IMR-90 (cell line): ENCODE results near the gene ASTN2. TPM values are rescaled to one million over a fixed set of nuclear protein-coding genes. Genes with fewer than 3 reads are reported as not detected.

Experiments
- ATAC-seq: fragments of 200-7000 bp; cut with Tn5 transposase; 2 replicates; pipeline ENCODE4 v1.9.1; 2020; ENCODE audit warnings: low read depth, mild to moderate bottlenecking, moderate library complexity
- BruUV-seq: library from RNA; stranded (reverse); fragments of 400-500 nt; replicated peaks from 2 replicates; lab custom pipeline; 2021; lab: Mats Ljungman, UMichigan
- CTCF ChIA-PET: fragments of 300-600 bp; formaldehyde crosslinking; extraction: SDS; loops from one replicate; lab custom pipeline; 2021; ENCODE audit warnings: antibody characterized with exemption; lab: Yijun Ruan, JAX
- POLR2A ChIA-PET: fragments of 300-600 bp; sonication (Branson Sonifier 250); formaldehyde crosslinking; loops from one replicate; lab custom pipeline; 2022; ENCODE audit warnings: antibody characterized with exemption; ENCODE audit not compliant: unreplicated experiment; lab: Charles Lee
- DNase-seq: peaks from one replicate; pipeline ENCODE4 v3.0.0; 2013
- H2AFZ ChIP-seq: replicated peaks from 2 replicates; pipeline ENCODE3; 2013; ENCODE audit warnings: low read length, mild to moderate bottlenecking; ENCODE audit not compliant: poor library complexity
- H2AK5ac ChIP-seq: 2 replicates; pipeline ENCODE4 v1.6.1; 2013; ENCODE audit warnings: low read depth, low read length, inconsistent platforms
- H2AK9ac ChIP-seq: replicated peaks from 2 replicates; pipeline ENCODE3; 2013; ENCODE audit warnings: mild to moderate bottlenecking, low read depth, low read length, moderate library complexity; ENCODE audit not compliant: poor library complexity
- H2BK120ac ChIP-seq: 2 replicates; pipeline ENCODE4 v1.6.1; 2013; ENCODE audit warnings: low read depth, low read length, inconsistent platforms
- H2BK15ac ChIP-seq: 3 replicates; pipeline ENCODE4 v1.6.1; 2013; ENCODE audit warnings: low read depth, low read length, inconsistent platforms
- H2BK20ac ChIP-seq: 2 replicates; pipeline ENCODE4 v1.6.1; 2013; ENCODE audit warnings: low read depth, mild to moderate bottlenecking, inconsistent platforms, low read length, moderate library complexity
- H2BK5ac ChIP-seq: 2 replicates; pipeline ENCODE4 v1.6.1; 2013; ENCODE audit warnings: mild to moderate bottlenecking, low read depth, low read length, inconsistent platforms; ENCODE audit not compliant: poor library complexity, severe bottlenecking
- H3K14ac ChIP-seq: replicated peaks from 2 replicates; pipeline ENCODE4 v1.6.1; 2013; ENCODE audit warnings: low read depth, low read length, inconsistent platforms
- H3K18ac ChIP-seq: 2 replicates; pipeline ENCODE4 v1.6.1; 2013; ENCODE audit warnings: low read depth, low read length, control low read depth
- H3K23ac ChIP-seq: 2 replicates; pipeline ENCODE4 v1.6.1; 2013; ENCODE audit warnings: low read depth, low read length, inconsistent platforms
- H3K27ac ChIP-seq: 2 replicates; pipeline ENCODE4 v1.5.1; 2013; ENCODE audit warnings: mild to moderate bottlenecking, control low read depth, low read length; ENCODE audit not compliant: insufficient read depth
- H3K27me3 ChIP-seq: 2 replicates; pipeline ENCODE4 v1.6.1; 2013; ENCODE audit warnings: low read length; ENCODE audit not compliant: control insufficient read depth, insufficient read depth
- H3K36me3 ChIP-seq: 2 replicates; pipeline ENCODE4 v1.6.1; 2013; ENCODE audit warnings: low read length, mixed read lengths; ENCODE audit not compliant: control insufficient read depth, insufficient read depth
- H3K4ac ChIP-seq: 2 replicates; pipeline ENCODE4 v1.6.1; 2013; ENCODE audit warnings: low read depth, low read length, inconsistent platforms
- H3K4me1 ChIP-seq: 2 replicates; pipeline ENCODE4 v1.6.1; 2013; ENCODE audit warnings: low read length, mixed read lengths; ENCODE audit not compliant: control insufficient read depth, insufficient read depth
- H3K4me2 ChIP-seq: 2 replicates; pipeline ENCODE4 v1.6.1; 2013; ENCODE audit warnings: low read depth, mild to moderate bottlenecking, control low read depth, low read length, moderate library complexity
- H3K4me3 ChIP-seq: 2 replicates; pipeline ENCODE4 v1.5.1; 2013; ENCODE audit warnings: low read depth, mild to moderate bottlenecking, control low read depth, low read length, moderate library complexity; ENCODE audit not compliant: insufficient read depth
- H3K56ac ChIP-seq: 2 replicates; pipeline ENCODE4 v1.6.1; 2013; ENCODE audit warnings: low read length, inconsistent platforms; ENCODE audit not compliant: insufficient read depth; ENCODE audit errors: extremely low read depth
- H3K79me1 ChIP-seq, 2 experiments: 2 replicates each; pipeline ENCODE4 v1.6.1; 2013; ENCODE audit warnings: low read length in 2 of 2, inconsistent platforms in 1 of 2, low read depth in 1 of 2
- H3K9ac ChIP-seq: 2 replicates; pipeline ENCODE4 v1.6.1; 2013; ENCODE audit warnings: low read depth, low read length, control low read depth
- H3K9me1 ChIP-seq: 2 replicates; pipeline ENCODE4 v1.6.1; 2013; ENCODE audit warnings: low read length, inconsistent platforms; ENCODE audit not compliant: insufficient read depth
- H3K9me3 ChIP-seq: 2 replicates; pipeline ENCODE4 v1.6.1; 2013; ENCODE audit warnings: low read length; ENCODE audit not compliant: control insufficient read depth, insufficient read depth
- H4K20me1 ChIP-seq: 2 replicates; pipeline ENCODE4 v1.6.1; 2013; ENCODE audit warnings: low read length, inconsistent platforms; ENCODE audit not compliant: insufficient read depth
- H4K5ac ChIP-seq: 2 replicates; pipeline ENCODE4 v1.6.1; 2013; ENCODE audit warnings: mild to moderate bottlenecking, low read depth, low read length, control low read depth
- H4K8ac ChIP-seq, 2 experiments: 2 replicates each; pipeline ENCODE4 v1.6.1; 2013; ENCODE audit warnings: low read depth in 2 of 2, low read length in 2 of 2, control low read depth in 1 of 2, inconsistent platforms in 1 of 2
- H4K91ac ChIP-seq: 2 replicates; pipeline ENCODE4 v1.6.1; 2013; ENCODE audit warnings: low read depth, low read length, inconsistent platforms; ENCODE audit not compliant: insufficient read depth
- CEBPB ChIP-seq: IDR thresholded peaks from 2 replicates; pipeline ENCODE4 v1.6.1; 2012; ENCODE audit warnings: low read depth, low read length, improper control_type of control experiment
- CHD1 ChIP-seq: IDR thresholded peaks from 2 replicates; pipeline ENCODE4 v1.6.1; 2012; ENCODE audit warnings: low read depth, low read length, improper control_type of control experiment
- CTCF ChIP-seq: conservative IDR thresholded peaks from 2 replicates; pipeline ENCODE4 v1.5.1; 2012; ENCODE audit warnings: mild to moderate bottlenecking, low read depth, low read length, improper control_type of control experiment
- FOS ChIP-seq: fragments of 150-350 bp; IDR thresholded peaks from 2 replicates; pipeline ENCODE4 v1.6.1; 2016; ENCODE audit warnings: low read depth, low read length
- MAFK ChIP-seq: IDR thresholded peaks from 2 replicates; pipeline ENCODE4 v1.6.1; 2012; ENCODE audit warnings: low read depth, low read length, improper control_type of control experiment
- MAZ ChIP-seq: IDR thresholded peaks from 2 replicates; pipeline ENCODE4 v1.6.1; 2012; ENCODE audit warnings: low read depth, mild to moderate bottlenecking, low read length, improper control_type of control experiment, moderate library complexity, borderline replicate concordance
- MXI1 ChIP-seq: IDR thresholded peaks from 2 replicates; pipeline ENCODE4 v1.6.1; 2012; ENCODE audit warnings: low read depth, mild to moderate bottlenecking, low read length, moderate library complexity, borderline replicate concordance
- POLR2A ChIP-seq: IDR thresholded peaks from 2 replicates; pipeline ENCODE4 v1.6.1; 2012; ENCODE audit warnings: mild to moderate bottlenecking, low read depth, low read length
- RAD21 ChIP-seq: IDR thresholded peaks from 2 replicates; pipeline ENCODE4 v1.6.1; 2012; ENCODE audit warnings: low read length, improper control_type of control experiment
- RCOR1 ChIP-seq: IDR thresholded peaks from 2 replicates; pipeline ENCODE4 v1.6.1; 2012; ENCODE audit warnings: mild to moderate bottlenecking, low read length, improper control_type of control experiment; ENCODE audit not compliant: insufficient replicate concordance
- RFX5 ChIP-seq: IDR thresholded peaks from 2 replicates; pipeline ENCODE4 v1.8.0; 2012; ENCODE audit warnings: low read depth, mild to moderate bottlenecking, low read length, moderate library complexity
- SMC3 ChIP-seq: fragments of 150-350 bp; IDR thresholded peaks from 2 replicates; pipeline ENCODE4 v1.6.1; 2016; ENCODE audit warnings: low read depth, mild to moderate bottlenecking, antibody characterized with exemption, low read length, moderate library complexity
- WGBS, 2 experiments: methylation state at CpG; one replicate each; pipeline versions ENCODE4 v1.1.5 to v1.1.7; 2013; ENCODE audit warnings: missing lambda C conversion rate in 2 of 2; ENCODE audit not compliant: insufficient read length in 1 of 2; ENCODE audit errors: extremely low coverage in 2 of 2; 5-methylcytosine and 5-hydroxymethylcytosine counted together
- dilution Hi-C: fragments of 300-500 bp; cut with HindIII; formaldehyde crosslinking; loops from one replicate; pipeline ENCODE4 v1.14.3; 2018; ENCODE audit warnings: low sequenced_read_pairs; ENCODE audit not compliant: unreplicated experiment
- in situ Hi-C: fragments of 300-500 bp; cut with MboI; formaldehyde crosslinking; loops from 3 replicates; pipeline ENCODE4 v1.14.3; 2019; ENCODE audit warnings: low sequenced_read_pairs, inconsistent platforms, mixed read lengths
- intact Hi-C: fragments of 100-400 bp; cut with micrococcal nuclease; formaldehyde crosslinking; loops from 2 replicates; pipeline ENCODE4 v1.10.0; 2022
- polyA plus RNA-seq, 3 experiments: library from polyadenylated mRNA; depleted of rRNA; stranded (reverse); fragments of >200 nt; gene quantifications; 2 replicates each; pipeline ENCODE4 v1.2.3, GENCODE V29; 2012; ENCODE audit warnings: low replicate concordance in 1 of 3
- total RNA-seq: library from RNA; depleted of rRNA; stranded (reverse); fragments of >200 nt; gene quantifications from 2 replicates; pipeline ENCODE4 v1.2.3, GENCODE V29; 2012

ASTN2 gene
- total and polyA plus RNA-seq, 2 of the 4 experiments (the other 2 are of a cell fraction): 3.8 to 6.8 TPM

GRCh38 chr9:117218951-117219350, 195.9 kb downstream of the ASTN2 start:
- H3K14ac ChIP-seq: no peak overlapping the region
- DNase-seq (no peak), ATAC-seq (no peak)
- POLR2A ChIA-PET: no interaction called here
- no peak overlapping the region for H2AK5ac ChIP-seq
- H3K79me1 ChIP-seq: no peaks in the 10 kb centered on the region
- dilution Hi-C loops: no loop called here
- H2AK9ac ChIP-seq: no peak overlapping the region
- H3K4me2 ChIP-seq: no peak overlapping the region
- no peak overlapping the region for H3K4me3 ChIP-seq
- H4K5ac ChIP-seq: no peak overlapping the region
- no peak overlapping the region for H3K56ac ChIP-seq
- H3K18ac ChIP-seq: no peak overlapping the region
- no peak overlapping the region for H2BK20ac ChIP-seq
- no peak overlapping the region for H4K91ac ChIP-seq
- in situ Hi-C loops: no loop called here
- H2BK15ac ChIP-seq: no peak overlapping the region
- no peaks in the 10 kb centered on the region for H3K36me3 ChIP-seq
- TF ChIP-seq CEBPB (no peak), MAZ (no peak), RFX5 (no peak), MAFK (no peak), CTCF (no peak), FOS (no peak), RCOR1 (no peak), CHD1 (no peak), SMC3 (no peak), POLR2A (no peak), MXI1 (no peak), RAD21 (no peak)
- no peaks in the 10 kb centered on the region for H3K4me1 ChIP-seq
- H2BK5ac ChIP-seq: no peak overlapping the region
- H3K27me3 ChIP-seq: no peaks in the 10 kb centered on the region
- no peak overlapping the region for H2AFZ ChIP-seq
- intact Hi-C loops: no loop called here
- BruUV-seq: no TSS peak
- no peak overlapping the region for H3K23ac ChIP-seq
- CTCF ChIA-PET: no interaction called here
- no peak overlapping the region for H3K9ac ChIP-seq
- WGBS, 2 experiments: 20% methylated on average over 1 of the region's 3 CpGs; no CpG with 5 or more reads in 1 of the 2 experiments
- H3K27ac ChIP-seq: no peak overlapping the region
- H3K9me1 ChIP-seq: no peaks in the 10 kb centered on the region
- no peak overlapping the region for H2BK120ac ChIP-seq
- peaks cover 28% of the 10 kb centered on the region for H3K9me3 ChIP-seq
- H4K8ac ChIP-seq: no peak overlapping the region
- H4K20me1 ChIP-seq: no peaks in the 10 kb centered on the region
- H3K4ac ChIP-seq: no peak overlapping the region
